Endothelial cell of umbilical vein (primary cell): ENCODE data around the gene CYFIP1. TPM values are rescaled to one million over a fixed set of nuclear protein-coding genes. Genes with fewer than 3 reads are reported as not detected.

Source experiments
- Bru-seq: library from RNA; stranded (reverse); fragments of 400-500 nt; gene quantifications from one replicate; lab custom pipeline; 2021; lab: Mats Ljungman, UMichigan
- BruChase-seq, 2 experiments: library from RNA; stranded (reverse); fragments of 400-500 nt; gene quantifications; one replicate each; lab custom pipeline; 2021; lab: Mats Ljungman, UMichigan
- BruUV-seq: library from RNA; stranded (reverse); fragments of 400-500 nt; replicated peaks from 2 replicates; lab custom pipeline; 2021; lab: Mats Ljungman, UMichigan
- CTCF ChIA-PET: fragments of 300-600, 350-600 bp; sonication (Branson Sonifier 250); formaldehyde crosslinking; loops from one replicate; lab custom pipeline; 2021; ENCODE audit warnings: antibody characterized with exemption, inconsistent platforms; lab: Charles Lee
- POLR2A ChIA-PET: fragments of 300-600, 350-600 bp; sonication (Branson Sonifier 250); formaldehyde crosslinking; loops from one replicate; lab custom pipeline; 2021; ENCODE audit warnings: antibody characterized with exemption, inconsistent platforms; lab: Charles Lee
- DNase-seq: peaks from one replicate; pipeline ENCODE4 v3.0.0-alpha.2; 2011; ENCODE audit warnings: low read depth, low spot score
- FAIRE-seq: peaks from 2 replicates; lab custom pipeline; 2011; peaks lifted over from hg19 to GRCh38; lab: Jason Lieb, UNC
- H2AFZ ChIP-seq: 2 replicates; pipeline ENCODE4 v1.6.0; 2012; ENCODE audit warnings: low read depth, low read length, control low read depth, inconsistent platforms
- H3K27ac ChIP-seq: 2 replicates; pipeline ENCODE4 v1.5.1; 2011; ENCODE audit warnings: low read depth, mild to moderate bottlenecking, control low read depth, low read length, moderate library complexity; ENCODE audit not compliant: insufficient read depth
- H3K27me3 ChIP-seq, 2 experiments: 2 replicates each; pipeline versions ENCODE4 v1.6.0 to v1.6.1; 2011; ENCODE audit warnings: low read length in 2 of 2, mixed read lengths in 1 of 2; ENCODE audit not compliant: control insufficient read depth in 2 of 2, insufficient read depth in 2 of 2
- H3K36me3 ChIP-seq, 2 experiments: 2 replicates in 1 of 2; 3 replicates in 1 of 2; pipeline ENCODE4 v1.5.1; 2011; ENCODE audit warnings: low read length in 2 of 2, mild to moderate bottlenecking in 1 of 2, moderate library complexity in 1 of 2; ENCODE audit not compliant: control insufficient read depth in 2 of 2, insufficient read depth in 2 of 2; ENCODE audit errors: extremely low read depth in 1 of 2
- H3K4me1 ChIP-seq: 3 replicates; pipeline ENCODE4 v1.5.1; 2011; ENCODE audit warnings: mild to moderate bottlenecking, low read length; ENCODE audit not compliant: control insufficient read depth, insufficient read depth; ENCODE audit errors: extremely low read depth
- H3K4me2 ChIP-seq: 2 replicates; pipeline ENCODE4 v1.6.1; 2011; ENCODE audit warnings: low read length, control low read depth, mixed read lengths; ENCODE audit not compliant: insufficient read depth
- H3K4me3 ChIP-seq, 3 experiments: fragments of 200-600 bp in 1 of 3; sonication (generic), shearing (Covaris generic) in 1 of 3; replicated peaks in 1 of 3; 2 replicates each; pipeline ENCODE4 v1.5.1; 2011 to 2016; ENCODE audit warnings: control low read depth in 3 of 3, low read length in 3 of 3, mild to moderate bottlenecking in 2 of 3, inconsistent platforms in 1 of 3, low read depth in 1 of 3, moderate library complexity in 1 of 3; ENCODE audit not compliant: insufficient read depth in 1 of 3
- H3K79me2 ChIP-seq: 2 replicates; pipeline ENCODE4 v1.6.0; 2012; ENCODE audit warnings: low read length, inconsistent platforms; ENCODE audit not compliant: control insufficient read depth, insufficient read depth
- H3K9ac ChIP-seq: replicated peaks from 2 replicates; pipeline ENCODE3; 2011; ENCODE audit warnings: low read length, control low read depth; ENCODE audit not compliant: insufficient read depth; ENCODE audit errors: extremely low read depth
- H3K9me1 ChIP-seq: replicated peaks from 3 replicates; pipeline ENCODE4 v1.6.0; 2011; ENCODE audit warnings: mild to moderate bottlenecking, low read length; ENCODE audit not compliant: control insufficient read depth, insufficient read depth; ENCODE audit errors: extremely low read depth
- H3K9me3 ChIP-seq: replicated peaks from 2 replicates; pipeline ENCODE4 v1.5.1; 2012; ENCODE audit warnings: low read length, inconsistent platforms; ENCODE audit not compliant: control insufficient read depth, insufficient read depth
- H4K20me1 ChIP-seq: replicated peaks from 2 replicates; pipeline ENCODE3; 2011; ENCODE audit warnings: mild to moderate bottlenecking, low read length; ENCODE audit not compliant: control insufficient read depth, insufficient read depth; ENCODE audit errors: extremely low read depth
- CTCF ChIP-seq, 2 donors: IDR thresholded peaks; 1 replicate in 1 of 2; 2 replicates in 1 of 2; pipeline ENCODE4 v1.5.1; 2011; ENCODE audit warnings: low read length in 2 of 2, mild to moderate bottlenecking in 2 of 2, moderate library complexity in 2 of 2, control low read depth in 1 of 2, inconsistent platforms in 1 of 2, low read depth in 1 of 2; ENCODE audit not compliant: insufficient read depth in 1 of 2; ENCODE audit errors: extremely low read depth in 1 of 2
- FOS ChIP-seq: IDR thresholded peaks from 2 replicates; pipeline ENCODE4 v1.6.1; 2011; ENCODE audit warnings: mild to moderate bottlenecking, low read length, moderate library complexity, borderline replicate concordance; ENCODE audit not compliant: insufficient read depth
- GATA2 ChIP-seq: IDR thresholded peaks from 2 replicates; pipeline ENCODE4 v1.7.0; 2011; ENCODE audit warnings: low read depth, mild to moderate bottlenecking, moderate library complexity, mixed read lengths, low read length; ENCODE audit not compliant: insufficient read length, insufficient read depth
- MYC ChIP-seq: IDR thresholded peaks from one replicate; pipeline ENCODE4 v1.6.1; 2011; ENCODE audit warnings: mild to moderate bottlenecking, low read depth, low read length
- POLR2A ChIP-seq: IDR thresholded peaks from 2 replicates; pipeline ENCODE4 v1.6.1; 2012; ENCODE audit warnings: low read depth, mild to moderate bottlenecking, control low read depth, low read length
- POLR2AphosphoS5 ChIP-seq: IDR thresholded peaks from 2 replicates; pipeline ENCODE4 v1.6.1; 2012; ENCODE audit warnings: low read depth, mild to moderate bottlenecking, control low read depth, low read length, moderate library complexity; ENCODE audit not compliant: insufficient read depth
- dilution Hi-C: fragments of 300-500 bp; cut with MboI; formaldehyde crosslinking; loops from one replicate; pipeline ENCODE4 v1.15.0; 2019; ENCODE audit warnings: low sequenced_read_pairs; ENCODE audit not compliant: extremely low pct_ligation_motif_present
- intact Hi-C: fragments of 100-400 bp; cut with micrococcal nuclease; formaldehyde crosslinking; loops from one replicate; pipeline ENCODE4 v1.10.0; 2022
- long read RNA-seq: library from polyadenylated mRNA; stranded (forward); transcript quantifications from one replicate; pipeline ENCODE4 v2.0.0, GENCODE V29; 2021
- polyA minus RNA-seq, 3 experiments: library from RNA; depleted of rRNA, polyadenylated mRNA; stranded (reverse); fragments of >200 nt; gene quantifications; 1 replicate in 1 of 3; 2 replicates in 2 of 3; pipeline ENCODE4 v1.2.3, GENCODE V29; 2011
- polyA plus RNA-seq, 4 experiments: library from polyadenylated mRNA; depleted of rRNA in 3 of 4; stranded (reverse) in 3 of 4; unstranded in 1 of 4; fragments of >200 nt; gene quantifications; 2 replicates each; pipeline versions ENCODE4 v1.2.1 to v1.2.3, GENCODE V29; 2011 to 2012; ENCODE audit warnings: missing spikeins in 1 of 4
- total RNA-seq: library from RNA; stranded (reverse); gene quantifications from 2 replicates; pipeline ENCODE4 v1.2.3, GENCODE V29; 2021
- TF ChIP-seq, protein P1 (sequence below): IDR thresholded peaks from 2 replicates; pipeline ENCODE4 v1.6.1; 2011; ENCODE audit not compliant: insufficient read depth, insufficient read length

The CYFIP1 gene
- 135 and 158 TPM in 2 replicates for total RNA-seq
- 67.4 and 81.4 TPM in 2 replicates for polyA plus RNA-seq
- 50.8 and 64.0 TPM in 2 replicates for polyA plus RNA-seq (2011; cell fraction: cytosol; rRNA removed)
- polyA plus RNA-seq (2011; cell fraction: nucleus; rRNA removed), result 86.2 and 89.0 TPM in 2 replicates
- polyA plus RNA-seq (2012), result 67.9 and 76.6 TPM in 2 replicates
- polyA minus RNA-seq, result 214 and 271 TPM in 2 replicates
- 23.0 TPM for polyA minus RNA-seq (2011; cell fraction: cytosol; rRNA and poly(A)+ RNA removed)
- polyA minus RNA-seq (2011; cell fraction: nucleus; rRNA and poly(A)+ RNA removed), result 51.3 and 75.1 TPM in 2 replicates
- Bru-seq, nascent RNA, result percentile 79 among the genes with signal in this experiment
- percentile 86 among the genes with signal in this experiment for BruChase-seq, experiment 1, labeled RNA remaining after a 6-hour chase
- percentile 79 among the genes with signal in this experiment for BruChase-seq, experiment 2, labeled RNA remaining after a 2-hour chase
- long read RNA-seq, full-length matches to known transcripts, result 133 of 208 reads
- long read RNA-seq, partial matches to known transcripts, result 48 of 208 reads
- long read RNA-seq, other reads (novel, unspliced or antisense), result 27 of 208 reads

DNA sequence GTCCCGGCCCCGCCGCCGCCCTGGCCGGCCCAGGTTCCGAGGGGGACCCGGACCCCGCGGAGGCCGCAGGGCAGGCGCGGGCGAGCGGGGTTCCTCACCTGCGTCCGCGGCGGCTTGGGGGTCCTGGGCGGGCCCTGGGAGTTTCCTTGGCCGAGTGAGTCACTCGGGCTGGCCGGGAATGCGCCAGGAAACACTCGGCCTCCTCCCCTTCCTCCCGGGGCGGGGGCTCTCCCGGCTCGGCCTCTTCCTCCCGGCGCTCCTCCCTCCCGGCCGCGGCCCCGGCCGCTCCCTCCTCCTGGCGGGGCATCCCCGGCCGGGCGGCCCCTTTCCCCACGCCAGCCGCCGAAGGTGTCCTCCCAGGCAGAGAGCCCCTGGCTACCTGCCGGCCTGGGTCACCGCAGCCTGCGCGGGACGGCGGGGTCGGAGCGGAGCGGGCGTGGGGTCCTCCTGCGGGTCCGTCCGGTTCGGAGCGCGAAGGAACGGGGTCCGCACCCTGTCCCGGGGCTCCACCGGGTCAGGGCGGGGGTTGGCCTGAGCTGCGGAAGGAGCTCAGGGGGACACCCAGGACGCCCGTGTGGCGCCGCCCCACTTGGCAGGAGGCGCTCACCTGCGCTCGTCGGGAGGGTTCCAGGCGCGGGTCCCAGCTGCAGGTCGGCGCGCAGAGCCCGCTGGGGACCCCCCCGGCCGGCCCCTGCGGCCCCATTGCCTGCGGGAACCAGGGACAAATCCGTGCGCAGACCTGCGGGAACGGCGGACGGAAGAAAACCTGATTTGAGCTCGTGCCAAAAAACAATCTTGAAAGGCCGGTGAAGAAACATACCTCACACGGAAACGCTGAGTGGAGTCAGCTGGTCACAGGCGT is at the start of gene CYFIP1:
TSS of gene CYFIP1 (minus strand) at position 180 of the 862 bp plus-strand sequence. CDS start 33,083 bp downstream, outside the sequence.
- peak within 1 kb of the TSS; percentile 86 for H3K4me2 ChIP-seq
- FAIRE-seq (no peak), DNase-seq (peak; percentile 83)
- H3K36me3 ChIP-seq, result no peaks in the 10 kb centered on the region
- ChIA-PET CTCF (interaction anchor here (1.0 to 1.3 kb wide), 4 partner anchors 19 to 93 kb away, joined by 3 to 4 read pairs (median 3); no protein-coding TSS in a partner anchor), POLR2A (interaction anchor here (0.6 kb wide), 1 partner anchor 59 kb away, joined by 6 read pairs; no protein-coding TSS in a partner anchor)
- peaks cover 37% of the 10 kb centered on the region for H3K79me2 ChIP-seq
- peaks cover 9% of the 10 kb centered on the region for H3K4me1 ChIP-seq
- dilution Hi-C loops, result no loop called here
- peak within 1 kb of the TSS; percentile 72 to 89 (median 80) for H3K4me3 ChIP-seq
- no peaks in the 10 kb centered on the region for H3K9me1 ChIP-seq
- intact Hi-C loops, result loop anchor here (1.0 kb wide), 1 partner anchor 47 kb away; no protein-coding TSS in a partner anchor
- no peaks in the 10 kb centered on the region for H3K9me3 ChIP-seq
- H3K9ac ChIP-seq, result peak within 1 kb of the TSS; percentile 68
- peak within 1 kb of the TSS; percentile 36 for H3K27ac ChIP-seq
- TF ChIP-seq, protein P1, sequence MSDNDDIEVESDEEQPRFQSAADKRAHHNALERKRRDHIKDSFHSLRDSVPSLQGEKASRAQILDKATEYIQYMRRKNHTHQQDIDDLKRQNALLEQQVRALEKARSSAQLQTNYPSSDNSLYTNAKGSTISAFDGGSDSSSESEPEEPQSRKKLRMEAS, result peak; percentile 14
- TF ChIP-seq GATA2, result no peak
- no peak for TF ChIP-seq MYC
- TF ChIP-seq POLR2AphosphoS5, result peak; percentile 74
- TF ChIP-seq FOS, result peak; percentile 78
- TF ChIP-seq POLR2A, result peak; percentile 53
- no peak for TF ChIP-seq CTCF (IDR thresholded peaks at IDR 0.05; ENCODE audit: extremely low read depth in 1 of 2, insufficient read depth in 1 of 2, low read depth in 1 of 2, low read length in 2 of 2)
- peak within 1 kb of the TSS; percentile 98 for H2AFZ ChIP-seq
- no peaks in the 10 kb centered on the region for H3K27me3 ChIP-seq
- BruUV-seq, result no TSS peak
- no peaks in the 10 kb centered on the region for H4K20me1 ChIP-seq
